ENCODE data around the gene HMCN1. TPM values are rescaled to one million over a fixed set of nuclear protein-coding genes. Genes with fewer than 3 reads are reported as not detected.
"Not testable (repeated sequence)": the region's sequence is repeated elsewhere in the genome, so short reads cannot be mapped to it uniquely, and the experiment has no call there.

HMCN1 gene
- total RNA-seq, 1 donor, result under 0.01 TPM

DNA sequence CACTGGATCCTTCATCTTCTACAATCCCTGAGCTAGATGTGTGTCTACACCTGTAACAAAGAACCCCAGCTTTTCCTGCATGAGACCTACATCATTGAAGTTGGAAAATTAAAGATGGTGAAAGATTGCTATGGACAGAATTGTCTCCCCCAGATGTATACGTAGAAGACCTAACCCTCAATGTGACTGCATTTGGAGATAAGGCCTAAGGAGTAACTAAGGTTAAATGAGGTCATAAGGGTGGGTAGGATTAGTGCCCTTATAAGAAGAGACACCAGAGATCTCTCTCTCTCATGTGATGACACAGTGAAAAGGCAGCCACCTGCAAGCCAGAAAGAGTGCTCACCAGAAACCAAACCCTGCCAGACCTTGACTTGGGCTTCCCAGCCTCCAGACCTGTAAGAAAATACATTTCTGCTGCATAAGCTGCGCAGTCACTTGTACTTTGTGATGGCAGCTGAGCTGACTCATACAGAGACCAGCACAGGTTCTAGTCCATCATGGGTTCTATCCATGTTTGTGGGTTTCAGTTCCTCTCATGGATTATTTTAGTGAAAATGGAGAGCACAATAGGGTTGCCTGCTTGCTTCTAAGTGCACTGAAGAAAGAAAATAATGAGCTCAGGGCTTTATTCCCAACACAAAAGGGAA is 460.0 kb downstream of the HMCN1 start:
- no peaks in the 10 kb centered on the region for H3K9me3 ChIP-seq (ENCODE audit: low read depth, low read length)
- H3K4me3 ChIP-seq (ENCODE audit: low read length), result no peak overlapping the region
- no peaks in the 10 kb centered on the region for H3K27me3 ChIP-seq (ENCODE audit: insufficient read depth, low read length)
- H3K4me1 ChIP-seq (ENCODE audit: insufficient read depth, low read length), result no peaks in the 10 kb centered on the region

DNA sequence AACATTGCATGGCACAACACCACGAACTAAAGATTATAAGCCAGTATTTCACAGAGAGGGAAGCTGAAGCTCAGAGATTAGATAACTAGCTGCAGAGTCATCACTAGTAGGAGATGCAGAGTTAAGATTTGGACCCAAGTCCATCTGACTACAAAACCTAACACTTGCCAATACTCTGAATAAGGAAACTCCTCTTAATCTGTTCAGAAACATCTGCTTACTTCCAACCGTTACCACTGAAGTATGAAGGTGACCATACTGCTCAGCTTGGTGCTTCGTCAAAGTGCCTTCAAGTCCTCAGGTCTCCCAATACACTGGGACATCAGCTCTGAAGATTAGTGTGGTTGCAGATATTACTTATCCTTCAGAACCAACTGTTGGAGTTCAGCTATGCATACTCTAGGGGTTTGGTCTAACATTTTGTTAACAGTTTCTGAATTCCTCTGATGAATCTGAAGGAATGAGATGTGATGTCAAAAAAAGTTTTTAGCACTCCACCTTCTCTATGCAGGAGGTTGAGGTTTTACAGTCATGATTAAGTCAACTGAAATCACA is 461.3 kb downstream of the HMCN1 start:
- Histone ChIP-seq H3K9me3 (ENCODE audit: low read depth, low read length) (no peaks in the 10 kb centered on the region), H3K27me3 (ENCODE audit: insufficient read depth, low read length) (no peaks in the 10 kb centered on the region), H3K4me1 (ENCODE audit: insufficient read depth, low read length) (no peaks in the 10 kb centered on the region), H3K4me3 (ENCODE audit: low read length) (no peak overlapping the region)

DNA sequence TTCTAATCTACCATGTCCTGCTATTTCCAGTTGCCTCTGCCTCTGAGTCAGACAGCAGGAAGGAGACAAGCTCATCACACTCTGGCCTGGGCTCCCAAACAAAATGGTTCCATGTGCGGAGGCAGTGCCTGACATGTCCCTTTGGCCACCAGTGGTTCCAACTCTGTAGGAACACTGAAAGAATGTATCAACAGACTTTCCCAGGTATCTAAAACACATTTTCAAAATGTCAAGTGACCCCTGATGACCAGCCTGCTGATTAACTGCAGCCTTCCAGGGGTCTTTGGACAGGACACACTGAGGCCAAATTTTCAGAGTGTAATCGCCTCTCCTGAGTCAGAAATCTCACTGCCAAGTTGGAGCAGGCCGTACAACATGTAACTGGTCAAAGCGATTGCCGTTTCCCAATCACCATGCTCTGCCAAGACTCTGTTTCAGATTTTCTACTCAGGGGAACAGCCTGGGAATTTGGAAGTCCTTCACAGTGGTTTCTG is 468.1 kb downstream of the HMCN1 start:
- Histone ChIP-seq H3K27me3 (ENCODE audit: insufficient read depth, low read length) (peaks cover 4% of the 10 kb centered on the region), H3K4me1 (ENCODE audit: insufficient read depth, low read length) (no peaks in the 10 kb centered on the region), H3K4me3 (ENCODE audit: low read length) (no peak overlapping the region), H3K9me3 (ENCODE audit: low read depth, low read length) (no peaks in the 10 kb centered on the region)

DNA sequence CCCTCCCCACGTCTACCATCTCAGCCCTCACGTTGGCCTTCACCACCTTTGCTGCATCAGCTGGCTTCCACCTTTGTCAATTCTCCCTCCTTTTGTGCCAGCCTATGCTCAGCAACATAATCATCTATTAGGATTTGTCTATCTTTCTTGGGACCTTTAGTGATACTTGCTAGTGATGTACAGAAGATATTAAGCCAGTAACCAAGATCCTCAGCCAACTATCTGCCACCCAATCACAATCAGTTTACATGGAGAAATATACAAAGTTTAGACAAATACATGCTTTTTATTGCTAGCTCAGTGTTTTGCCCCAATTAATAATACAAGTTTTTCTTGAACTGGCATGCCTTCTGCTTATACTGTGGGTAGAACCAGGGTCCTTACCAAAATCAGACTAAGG is 468.6 kb downstream of the HMCN1 start:
- H3K27me3 ChIP-seq (ENCODE audit: insufficient read depth, low read length), result peaks cover 9% of the 10 kb centered on the region
- H3K9me3 ChIP-seq (ENCODE audit: low read depth, low read length), result no peaks in the 10 kb centered on the region
- no peaks in the 10 kb centered on the region for H3K4me1 ChIP-seq (ENCODE audit: insufficient read depth, low read length)
- no peak overlapping the region for H3K4me3 ChIP-seq (ENCODE audit: low read length)

DNA sequence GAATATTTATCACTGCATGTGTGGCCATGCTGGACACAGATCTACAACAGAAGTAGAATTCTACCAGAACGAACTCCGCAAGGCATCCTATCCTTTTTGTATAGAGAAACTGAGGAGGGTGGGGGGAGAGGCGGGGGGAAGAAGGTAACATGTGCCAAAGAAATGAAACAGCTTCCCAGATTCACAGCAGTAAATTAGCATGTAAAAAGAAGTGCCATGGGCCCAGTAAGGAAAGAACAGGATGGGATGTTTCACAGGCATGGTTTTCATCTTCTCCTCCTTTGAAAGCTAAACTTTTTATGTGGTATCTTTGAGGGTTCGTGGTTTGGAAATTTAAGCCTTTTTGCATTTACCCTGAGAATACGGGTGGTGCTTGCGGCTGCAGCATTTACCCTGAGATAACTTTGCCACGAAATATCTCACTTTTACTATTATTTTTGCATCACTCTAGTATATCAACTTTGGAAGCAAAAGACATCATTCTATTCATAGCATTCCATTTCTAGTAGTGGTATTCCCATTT is 471.9 kb downstream of the HMCN1 start:
- no peaks in the 10 kb centered on the region for H3K4me1 ChIP-seq (ENCODE audit: insufficient read depth, low read length)
- H3K27me3 ChIP-seq (ENCODE audit: insufficient read depth, low read length), result peaks cover 14% of the 10 kb centered on the region
- no peak overlapping the region for H3K4me3 ChIP-seq (ENCODE audit: low read length)
- no peaks in the 10 kb centered on the region for H3K9me3 ChIP-seq (ENCODE audit: low read depth, low read length)

DNA sequence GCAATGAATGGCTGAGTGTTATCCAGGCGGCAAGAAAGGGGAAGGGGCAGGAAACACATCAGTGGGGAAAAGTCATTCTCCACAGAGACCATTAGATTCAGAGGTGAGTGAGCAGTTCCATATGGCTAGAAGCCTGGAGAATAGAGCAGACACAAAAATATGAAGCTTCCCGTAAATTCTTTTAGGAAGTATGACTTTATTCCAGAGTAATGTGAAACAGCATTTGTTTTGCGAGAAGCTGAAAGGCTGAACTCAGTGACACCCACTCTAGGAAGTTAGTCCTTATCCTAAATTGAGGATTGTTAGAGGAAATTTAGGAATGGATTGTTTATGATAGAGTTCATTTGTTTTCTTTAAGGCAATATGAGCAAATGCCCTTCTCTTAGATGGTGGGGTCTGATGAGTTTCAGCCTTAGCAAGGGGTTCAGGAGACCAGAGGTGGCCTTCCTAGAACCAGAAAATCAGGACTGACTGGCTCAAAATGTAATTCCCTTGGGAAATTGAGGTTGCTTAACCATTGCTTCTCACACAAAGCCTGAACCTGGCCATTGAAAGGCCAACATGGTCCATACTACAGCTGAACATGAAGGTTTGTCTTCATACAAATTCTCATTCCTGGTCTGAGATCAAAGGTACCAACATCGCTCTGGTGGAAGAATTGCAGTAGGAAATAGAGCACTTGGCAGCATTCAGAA is 473.3 kb downstream of the HMCN1 start:
- no peaks in the 10 kb centered on the region for H3K4me1 ChIP-seq (ENCODE audit: insufficient read depth, low read length)
- no peak overlapping the region for H3K4me3 ChIP-seq (ENCODE audit: low read length)
- H3K27me3 ChIP-seq (ENCODE audit: insufficient read depth, low read length), result peaks cover 11% of the 10 kb centered on the region
- H3K9me3 ChIP-seq (ENCODE audit: low read depth, low read length), result no peaks in the 10 kb centered on the region

DNA sequence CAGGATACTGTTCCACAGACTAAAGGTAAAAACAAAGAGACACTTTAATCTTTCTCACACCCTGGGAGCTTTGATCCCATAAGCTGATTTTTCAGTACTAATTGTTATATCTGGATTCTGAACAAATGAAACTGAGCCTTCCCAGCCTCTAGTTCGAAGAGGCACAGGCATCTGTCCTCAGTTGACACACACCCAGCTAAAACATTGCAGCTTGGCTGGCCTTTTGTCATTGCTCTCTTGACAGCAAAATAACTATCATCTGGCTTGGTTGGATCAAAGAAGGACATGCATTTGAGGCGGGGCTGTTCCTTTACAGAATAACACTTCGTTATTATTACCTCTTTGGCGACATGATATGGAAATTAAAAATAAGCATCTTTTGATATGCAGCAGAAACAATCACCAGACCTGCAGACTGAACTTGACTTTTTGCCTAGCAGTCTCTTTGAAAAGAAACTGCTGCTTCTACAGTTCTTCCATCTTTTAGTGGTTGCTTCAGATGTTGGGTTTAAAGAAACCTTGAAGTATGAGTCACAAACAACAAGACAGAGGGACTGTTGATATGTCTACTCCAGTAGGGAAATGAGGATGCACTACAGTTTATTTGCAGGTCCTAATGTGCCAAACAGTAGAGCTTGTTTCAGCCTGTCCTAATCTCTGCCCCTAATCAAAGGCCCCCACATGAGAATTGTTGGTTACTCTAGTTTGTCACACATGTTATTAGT is 474.4 kb downstream of the HMCN1 start:
- Histone ChIP-seq H3K4me1 (ENCODE audit: insufficient read depth, low read length) (no peaks in the 10 kb centered on the region), H3K27me3 (ENCODE audit: insufficient read depth, low read length) (peaks cover 11% of the 10 kb centered on the region), H3K4me3 (ENCODE audit: low read length) (no peak overlapping the region), H3K9me3 (ENCODE audit: low read depth, low read length) (no peaks in the 10 kb centered on the region)

DNA sequence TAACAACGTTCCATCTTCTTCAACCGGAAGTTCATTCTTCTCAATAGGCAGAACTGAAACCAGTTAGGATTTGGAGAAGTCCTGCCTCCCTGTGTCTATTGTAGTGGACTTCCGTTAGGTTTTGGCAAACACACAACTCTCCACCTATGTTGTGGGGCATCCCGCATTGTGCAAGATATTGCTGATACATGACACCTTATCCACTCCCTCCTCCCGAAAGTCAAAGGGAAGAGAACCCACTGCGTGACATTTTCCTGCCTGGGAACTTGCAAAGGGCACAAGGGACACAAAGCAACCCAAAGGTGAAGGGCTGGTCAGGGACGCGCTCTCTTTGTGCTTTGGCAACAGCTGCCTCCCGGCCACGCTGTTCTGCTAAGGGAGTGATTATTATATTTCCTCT is 476.1 kb downstream of the HMCN1 start:
- Histone ChIP-seq H3K4me3 (ENCODE audit: low read length) (no peak overlapping the region), H3K9me3 (ENCODE audit: low read depth, low read length) (no peaks in the 10 kb centered on the region), H3K27me3 (ENCODE audit: insufficient read depth, low read length) (peaks cover 11% of the 10 kb centered on the region), H3K4me1 (ENCODE audit: insufficient read depth, low read length) (no peaks in the 10 kb centered on the region)

DNA sequence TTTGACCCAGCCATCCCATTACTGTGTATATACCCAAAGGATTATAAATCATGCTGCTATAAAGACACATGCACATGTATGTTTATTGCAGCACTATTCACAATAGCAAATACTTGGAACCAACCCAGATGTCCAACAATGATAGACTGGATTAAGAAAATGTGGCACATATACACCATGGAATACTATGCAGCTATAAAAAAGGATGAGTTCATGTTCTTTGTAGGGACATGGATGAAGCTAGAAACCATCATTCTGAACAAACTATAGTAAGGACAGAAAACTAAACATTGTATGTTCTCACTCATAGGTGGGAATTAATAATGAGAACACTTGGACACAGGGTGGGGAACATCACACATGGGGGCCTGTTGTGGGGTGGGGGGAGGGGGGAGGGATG is 477.4 kb downstream of the HMCN1 start:
- peaks cover 11% of the 10 kb centered on the region for H3K27me3 ChIP-seq (ENCODE audit: insufficient read depth, low read length)
- not testable (repeated sequence) for H3K4me1 ChIP-seq (ENCODE audit: insufficient read depth, low read length); H3K9me3 ChIP-seq (ENCODE audit: low read depth, low read length); H3K4me3 ChIP-seq (ENCODE audit: low read length)

DNA sequence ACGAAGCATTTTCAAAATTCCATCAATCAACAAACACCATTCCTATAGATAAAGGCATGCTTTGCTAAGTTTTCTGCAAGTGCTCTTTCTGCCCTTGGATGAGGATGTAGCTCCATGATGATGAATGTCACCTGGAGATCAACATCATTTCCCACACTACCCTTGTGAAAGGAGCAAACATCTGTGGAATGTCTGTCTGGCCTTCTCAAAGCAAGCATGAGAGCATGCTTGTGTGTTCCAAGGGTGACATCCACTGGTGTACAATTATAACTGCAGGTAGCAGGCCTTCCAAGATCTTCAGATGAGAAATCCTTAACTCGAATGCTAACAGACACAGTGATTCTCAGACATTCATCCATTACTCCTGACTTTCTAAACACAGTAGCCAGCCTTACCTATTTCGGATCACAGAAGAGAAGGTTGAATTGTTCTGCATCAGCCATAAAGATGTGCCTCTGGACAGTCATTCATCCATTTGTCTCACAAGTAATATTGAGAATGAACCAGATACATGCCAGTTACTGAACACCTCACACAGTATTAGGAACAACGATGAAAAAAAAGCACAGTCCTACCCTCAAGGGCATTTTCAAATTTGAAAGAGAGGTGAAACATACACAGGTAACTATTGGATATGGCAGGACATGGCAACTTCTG is 478.5 kb downstream of the HMCN1 start:
- Histone ChIP-seq H3K9me3 (ENCODE audit: low read depth, low read length) (no peaks in the 10 kb centered on the region), H3K4me3 (ENCODE audit: low read length) (no peak overlapping the region), H3K4me1 (ENCODE audit: insufficient read depth, low read length) (no peaks in the 10 kb centered on the region), H3K27me3 (ENCODE audit: insufficient read depth, low read length) (peaks cover 6% of the 10 kb centered on the region)

DNA sequence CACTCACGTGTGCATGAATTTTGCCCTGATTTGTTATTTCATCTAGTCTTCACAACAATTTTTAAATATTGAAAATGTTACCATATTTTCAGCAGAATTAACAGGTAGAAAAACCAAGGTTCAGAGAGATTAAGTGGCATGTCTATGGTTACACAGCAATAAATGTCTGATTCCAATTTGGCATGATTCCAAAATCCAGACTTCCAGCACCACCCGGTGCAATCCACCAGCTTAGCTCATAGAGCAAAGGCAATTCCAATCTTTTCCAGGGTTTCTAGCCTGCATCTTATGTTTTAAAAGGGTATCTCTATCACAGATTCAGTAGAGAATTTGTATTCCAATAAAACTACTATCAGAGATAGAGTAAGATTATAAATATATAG is 479.0 kb downstream of the HMCN1 start:
- Histone ChIP-seq H3K4me1 (ENCODE audit: insufficient read depth, low read length) (no peaks in the 10 kb centered on the region), H3K9me3 (ENCODE audit: low read depth, low read length) (no peaks in the 10 kb centered on the region), H3K4me3 (ENCODE audit: low read length) (no peak overlapping the region), H3K27me3 (ENCODE audit: insufficient read depth, low read length) (peaks cover under 1% of the 10 kb centered on the region)

DNA sequence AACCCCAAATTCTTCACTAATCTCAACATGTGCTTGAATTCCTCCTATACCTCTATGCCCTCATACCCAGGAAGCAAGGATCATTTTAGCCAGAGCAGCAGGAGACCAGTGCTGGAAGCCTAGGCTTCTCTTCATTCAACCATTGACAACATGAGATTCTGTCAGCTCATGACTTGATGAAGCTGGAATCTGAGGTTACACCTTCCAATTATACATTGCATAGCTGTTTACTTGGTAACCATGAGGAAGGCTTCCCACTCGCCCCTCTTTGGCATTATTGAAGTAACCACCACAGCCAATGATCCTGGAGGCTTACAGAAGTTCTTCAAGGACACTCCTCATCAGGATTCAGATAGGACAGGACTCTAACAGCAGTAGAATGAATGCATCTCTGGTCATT is 480.6 kb downstream of the HMCN1 start:
- Histone ChIP-seq H3K27me3 (ENCODE audit: insufficient read depth, low read length) (no peaks in the 10 kb centered on the region), H3K4me1 (ENCODE audit: insufficient read depth, low read length) (no peaks in the 10 kb centered on the region), H3K4me3 (ENCODE audit: low read length) (no peak overlapping the region), H3K9me3 (ENCODE audit: low read depth, low read length) (no peaks in the 10 kb centered on the region)

DNA sequence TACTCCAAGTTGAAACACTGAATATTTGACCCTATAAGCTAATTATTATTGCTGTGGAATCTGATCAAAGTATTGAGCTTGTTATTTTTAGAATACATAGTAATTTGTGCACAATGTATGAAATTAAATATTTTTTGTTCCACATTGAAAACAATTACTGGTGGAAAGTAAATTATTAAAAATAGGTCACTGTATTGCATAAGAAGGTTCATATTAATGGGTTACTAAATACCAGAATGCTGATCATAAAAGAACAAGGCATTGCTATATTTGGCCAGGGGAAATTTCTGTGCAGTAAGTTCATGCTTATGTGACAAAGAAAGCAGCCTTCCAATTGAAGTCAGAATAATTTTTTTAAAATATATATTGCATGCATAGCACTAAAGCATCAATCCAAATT is 481.4 kb downstream of the HMCN1 start:
- Histone ChIP-seq H3K9me3 (ENCODE audit: low read depth, low read length) (no peaks in the 10 kb centered on the region), H3K4me3 (ENCODE audit: low read length) (no peak overlapping the region), H3K4me1 (ENCODE audit: insufficient read depth, low read length) (no peaks in the 10 kb centered on the region), H3K27me3 (ENCODE audit: insufficient read depth, low read length) (no peaks in the 10 kb centered on the region)

DNA sequence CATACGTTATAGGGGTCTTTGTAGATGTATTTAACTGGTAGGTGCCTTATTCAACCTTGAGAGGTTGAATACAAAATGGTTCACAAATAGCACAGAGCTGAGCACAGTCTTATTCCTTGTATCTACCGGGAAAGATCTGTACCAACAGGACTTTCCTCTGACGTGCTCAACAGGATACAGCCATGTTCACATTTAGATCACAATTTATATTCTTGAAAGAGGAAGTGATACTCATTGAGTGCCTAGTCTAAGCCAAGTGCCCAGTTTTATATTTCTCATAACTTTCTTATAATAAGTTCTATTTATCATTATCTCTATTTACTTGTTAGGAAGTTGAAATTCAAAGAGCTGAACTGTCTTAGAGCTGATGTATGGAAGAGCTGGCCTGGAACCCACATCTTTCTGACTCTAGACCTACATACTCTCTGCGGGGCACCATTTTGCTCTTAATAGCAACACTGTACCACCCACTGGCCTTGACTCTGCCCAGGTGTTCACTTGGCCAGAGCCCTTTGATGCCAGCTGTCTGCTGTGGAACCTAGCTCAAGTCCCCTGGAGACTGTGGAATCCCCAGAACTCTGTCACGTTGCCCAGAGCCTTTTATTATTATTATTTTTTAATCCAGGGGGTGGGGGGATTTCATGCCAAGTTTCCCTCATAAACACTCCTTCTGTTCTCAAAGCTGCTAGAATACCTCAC is 484.6 kb downstream of the HMCN1 start:
- Histone ChIP-seq H3K27me3 (ENCODE audit: insufficient read depth, low read length) (no peaks in the 10 kb centered on the region), H3K9me3 (ENCODE audit: low read depth, low read length) (no peaks in the 10 kb centered on the region), H3K4me3 (ENCODE audit: low read length) (no peak overlapping the region), H3K4me1 (ENCODE audit: insufficient read depth, low read length) (no peaks in the 10 kb centered on the region)
